Fibroblast of lung (primary cell): ENCODE measurements around the gene ROM1.

Experiments used
- EZH2 ChIP-seq: IDR thresholded peaks from 2 replicates; pipeline ENCODE4 v1.5.1; 2012; ENCODE audit warnings: low read length, control low read depth, mild to moderate bottlenecking; ENCODE audit errors: missing control alignments
- TF ChIP-seq, protein P1 (sequence below), 2 donors: IDR thresholded peaks in 1 of 2; conservative IDR thresholded peaks in 1 of 2; 1 replicate in 1 of 2; 2 replicates in 1 of 2; pipeline ENCODE4 v1.5.1; 2011 to 2012; ENCODE audit warnings: low read length in 2 of 2, control low read depth in 1 of 2, inconsistent platforms in 1 of 2, low read depth in 1 of 2, mild to moderate bottlenecking in 1 of 2

DNA sequence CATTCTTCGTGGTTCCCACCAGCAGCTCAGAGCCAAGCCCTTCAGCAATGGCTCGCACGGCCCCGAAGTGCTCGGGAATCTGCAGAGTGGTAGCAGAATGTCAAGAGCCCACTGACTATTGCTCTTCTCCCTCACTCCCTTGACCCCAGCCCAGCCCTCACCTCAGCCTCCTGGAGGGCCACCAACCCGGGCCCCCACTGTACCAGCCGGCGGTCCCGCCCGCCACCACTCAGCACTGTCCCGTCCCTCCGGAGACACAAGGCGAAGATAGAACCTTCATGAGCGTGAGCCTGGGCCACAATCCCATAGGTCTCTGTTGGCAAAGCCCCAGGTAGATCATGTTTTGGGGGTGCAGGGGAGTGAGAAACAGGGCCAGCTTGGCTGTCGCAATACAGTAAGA, 7.2 kb upstream of the ROM1 start:
- TF ChIP-seq EZH2: no peak
- TF ChIP-seq, protein P1, sequence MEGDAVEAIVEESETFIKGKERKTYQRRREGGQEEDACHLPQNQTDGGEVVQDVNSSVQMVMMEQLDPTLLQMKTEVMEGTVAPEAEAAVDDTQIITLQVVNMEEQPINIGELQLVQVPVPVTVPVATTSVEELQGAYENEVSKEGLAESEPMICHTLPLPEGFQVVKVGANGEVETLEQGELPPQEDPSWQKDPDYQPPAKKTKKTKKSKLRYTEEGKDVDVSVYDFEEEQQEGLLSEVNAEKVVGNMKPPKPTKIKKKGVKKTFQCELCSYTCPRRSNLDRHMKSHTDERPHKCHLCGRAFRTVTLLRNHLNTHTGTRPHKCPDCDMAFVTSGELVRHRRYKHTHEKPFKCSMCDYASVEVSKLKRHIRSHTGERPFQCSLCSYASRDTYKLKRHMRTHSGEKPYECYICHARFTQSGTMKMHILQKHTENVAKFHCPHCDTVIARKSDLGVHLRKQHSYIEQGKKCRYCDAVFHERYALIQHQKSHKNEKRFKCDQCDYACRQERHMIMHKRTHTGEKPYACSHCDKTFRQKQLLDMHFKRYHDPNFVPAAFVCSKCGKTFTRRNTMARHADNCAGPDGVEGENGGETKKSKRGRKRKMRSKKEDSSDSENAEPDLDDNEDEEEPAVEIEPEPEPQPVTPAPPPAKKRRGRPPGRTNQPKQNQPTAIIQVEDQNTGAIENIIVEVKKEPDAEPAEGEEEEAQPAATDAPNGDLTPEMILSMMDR (conservative IDR thresholded peaks at IDR 0.05 in 1 of 2, IDR thresholded peaks at IDR 0.05 in 1 of 2; ENCODE audit: low read depth in 1 of 2, low read length in 2 of 2): no peak
